SK-N-SH (cell line): ENCODE data around the gene NACAD. TPM values are rescaled to one million over a fixed set of nuclear protein-coding genes. Genes with fewer than 3 reads are reported as not detected.

Experiments used
- CTCF ChIA-PET: fragments of 300-600, 350-600 bp; formaldehyde crosslinking; extraction: SDS; loops from one replicate; lab custom pipeline; 2021; lab: Yijun Ruan, JAX
- POLR2A ChIA-PET: fragments of 350-600 bp; sonication (Branson Sonifier 250); formaldehyde crosslinking; extraction: SDS; loops from one replicate; lab custom pipeline; 2020; ENCODE audit warnings: antibody characterized with exemption, inconsistent platforms; lab: Yijun Ruan, JAX
- DNase-seq: peaks from one replicate; pipeline ENCODE4 v3.0.0; 2012
- H2AFZ ChIP-seq: fragments of 200-600 bp; sonication (generic); 2 replicates; pipeline ENCODE4 v1.8.1; 2016; ENCODE audit warnings: antibody characterized with exemption, mild to moderate bottlenecking, low read depth
- H3F3A ChIP-seq: fragments of 200-600 bp; sonication (generic); replicated peaks from 2 replicates; pipeline ENCODE3; 2016; ENCODE audit warnings: antibody characterized with exemption, mild to moderate bottlenecking; ENCODE audit not compliant: insufficient read depth
- H3K27ac ChIP-seq, 2 experiments: fragments of 200-500 bp in 1 of 2; fragments of 200-600 bp in 1 of 2; sonication (Bioruptor generic) in 1 of 2; sonication (generic), shearing (Covaris generic) in 1 of 2; 2 replicates each; pipeline versions ENCODE4 v1.5.1 to v1.6.1; 2014 to 2016; ENCODE audit warnings: low read depth in 2 of 2, inconsistent platforms in 1 of 2, low read length in 1 of 2, mild to moderate bottlenecking in 1 of 2, mixed read lengths in 1 of 2
- H3K27me3 ChIP-seq: fragments of 200-600 bp; sonication (generic), shearing (Covaris generic); 2 replicates; pipeline ENCODE4 v1.6.1; 2016; ENCODE audit warnings: mixed run types; ENCODE audit not compliant: insufficient read depth
- H3K36me3 ChIP-seq, 2 experiments: fragments of 200-500 bp in 1 of 2; fragments of 200-600 bp in 1 of 2; sonication (Bioruptor generic) in 1 of 2; sonication (generic) in 1 of 2; replicated peaks in 1 of 2; 2 replicates each; pipeline versions ENCODE3 to v1.5.1; 2014 to 2016; ENCODE audit warnings: low read length in 1 of 2, mild to moderate bottlenecking in 1 of 2; ENCODE audit not compliant: insufficient read depth in 2 of 2, control insufficient read depth in 1 of 2
- H3K4me1 ChIP-seq, 2 experiments: fragments of 200-500 bp in 1 of 2; fragments of 200-600 bp in 1 of 2; sonication (Bioruptor generic) in 1 of 2; sonication (generic), shearing (Covaris generic) in 1 of 2; 2 replicates each; pipeline versions ENCODE4 v1.5.1 to v1.6.1; 2014 to 2016; ENCODE audit warnings: low read depth in 1 of 2, low read length in 1 of 2, mixed run types in 1 of 2; ENCODE audit not compliant: insufficient read depth in 2 of 2, control insufficient read depth in 1 of 2
- H3K4me2 ChIP-seq: fragments of 200-600 bp; sonication (generic), shearing (Covaris generic); 2 replicates; pipeline ENCODE4 v1.6.1; 2017; ENCODE audit warnings: mixed run types
- H3K4me3 ChIP-seq, 2 experiments: fragments of 200-500 bp in 1 of 2; fragments of 200-600 bp in 1 of 2; sonication (Bioruptor generic) in 1 of 2; sonication (generic), shearing (Covaris generic) in 1 of 2; 2 replicates each; pipeline versions ENCODE4 v1.5.1 to v1.8.1; 2014 to 2016; ENCODE audit warnings: low read depth in 2 of 2, inconsistent platforms in 1 of 2, low read length in 1 of 2, mild to moderate bottlenecking in 1 of 2, mixed read lengths in 1 of 2, moderate library complexity in 1 of 2
- H3K79me2 ChIP-seq: fragments of 200-600 bp; sonication (generic); 2 replicates; pipeline ENCODE4 v1.8.1; 2017; ENCODE audit warnings: mild to moderate bottlenecking; ENCODE audit not compliant: insufficient read depth
- H3K9ac ChIP-seq: fragments of 200-600 bp; sonication (generic); 2 replicates; pipeline ENCODE4 v1.6.1; 2017; ENCODE audit warnings: mixed run types
- H3K9me2 ChIP-seq: fragments of 200-600 bp; sonication (generic); 2 replicates; pipeline ENCODE4 v1.6.1; 2017; ENCODE audit warnings: mixed run types
- H3K9me3 ChIP-seq: fragments of 200-600 bp; sonication (generic); 2 replicates; pipeline ENCODE4 v1.6.1; 2017; ENCODE audit warnings: mixed run types, mild to moderate bottlenecking, moderate library complexity
- H4K20me1 ChIP-seq: fragments of 200-600 bp; sonication (generic); 2 replicates; pipeline ENCODE4 v1.6.1; 2017; ENCODE audit warnings: mild to moderate bottlenecking, mixed run types; ENCODE audit not compliant: insufficient read depth
- FOSL2 ChIP-seq: IDR thresholded peaks from 2 replicates; pipeline ENCODE4 v1.4.0; 2012; ENCODE audit warnings: low read depth, mild to moderate bottlenecking, moderate library complexity, borderline replicate concordance
- POLR2AphosphoS5 ChIP-seq: IDR thresholded peaks from 2 replicates; pipeline ENCODE4 v1.6.1; 2012; ENCODE audit warnings: low read depth, low read length
- RCOR1 ChIP-seq: fragments of 150-350 bp; IDR thresholded peaks from 2 replicates; pipeline ENCODE4 v1.6.1; 2017; ENCODE audit warnings: antibody characterized with exemption, low read length
- RXRA ChIP-seq: IDR thresholded peaks from 2 replicates; pipeline ENCODE4 v1.4.0; 2012; ENCODE audit warnings: low read depth, mild to moderate bottlenecking, borderline replicate concordance
- TEAD4 ChIP-seq: IDR thresholded peaks from 2 replicates; pipeline ENCODE4 v1.4.0; 2012; ENCODE audit warnings: mild to moderate bottlenecking, borderline replicate concordance; ENCODE audit not compliant: insufficient read depth
- WGBS: methylation state at CpG from one replicate; pipeline ENCODE4 v1.1.6; 2017; ENCODE audit warnings: low lambda C conversion rate; 5-methylcytosine and 5-hydroxymethylcytosine counted together
- polyA plus RNA-seq, 3 experiments: library from polyadenylated mRNA; depleted of rRNA; stranded (reverse); fragments of >200 nt; gene quantifications; 2 replicates each; pipeline ENCODE4 v1.2.3, GENCODE V29; 2012
- TF ChIP-seq, protein P1 (sequence below): fragments of 200-600 bp; sonication (generic); IDR thresholded peaks from 2 replicates; pipeline ENCODE4 v1.6.1; 2017; ENCODE audit warnings: antibody characterized with exemption, mild to moderate bottlenecking, moderate library complexity
- TF ChIP-seq, protein P2 (sequence below): IDR thresholded peaks from 2 replicates; pipeline ENCODE4 v1.4.0; 2012; ENCODE audit warnings: low read depth, borderline replicate concordance
- TF ChIP-seq, protein P3 (sequence below): fragments of 150-350 bp; IDR thresholded peaks from 2 replicates; pipeline ENCODE4 v1.6.1; 2016; ENCODE audit warnings: mild to moderate bottlenecking, low read depth, low read length
- TF ChIP-seq, protein P4 (sequence below): fragments of 150-350 bp; IDR thresholded peaks from 2 replicates; pipeline ENCODE4 v1.6.1; 2017; ENCODE audit warnings: antibody characterized with exemption, low read length, low read depth, borderline replicate concordance

Gene NACAD
- polyA plus RNA-seq, 1 of the 3 experiments (the other 2 are of a cell fraction), result 2.8 TPM

DNA sequence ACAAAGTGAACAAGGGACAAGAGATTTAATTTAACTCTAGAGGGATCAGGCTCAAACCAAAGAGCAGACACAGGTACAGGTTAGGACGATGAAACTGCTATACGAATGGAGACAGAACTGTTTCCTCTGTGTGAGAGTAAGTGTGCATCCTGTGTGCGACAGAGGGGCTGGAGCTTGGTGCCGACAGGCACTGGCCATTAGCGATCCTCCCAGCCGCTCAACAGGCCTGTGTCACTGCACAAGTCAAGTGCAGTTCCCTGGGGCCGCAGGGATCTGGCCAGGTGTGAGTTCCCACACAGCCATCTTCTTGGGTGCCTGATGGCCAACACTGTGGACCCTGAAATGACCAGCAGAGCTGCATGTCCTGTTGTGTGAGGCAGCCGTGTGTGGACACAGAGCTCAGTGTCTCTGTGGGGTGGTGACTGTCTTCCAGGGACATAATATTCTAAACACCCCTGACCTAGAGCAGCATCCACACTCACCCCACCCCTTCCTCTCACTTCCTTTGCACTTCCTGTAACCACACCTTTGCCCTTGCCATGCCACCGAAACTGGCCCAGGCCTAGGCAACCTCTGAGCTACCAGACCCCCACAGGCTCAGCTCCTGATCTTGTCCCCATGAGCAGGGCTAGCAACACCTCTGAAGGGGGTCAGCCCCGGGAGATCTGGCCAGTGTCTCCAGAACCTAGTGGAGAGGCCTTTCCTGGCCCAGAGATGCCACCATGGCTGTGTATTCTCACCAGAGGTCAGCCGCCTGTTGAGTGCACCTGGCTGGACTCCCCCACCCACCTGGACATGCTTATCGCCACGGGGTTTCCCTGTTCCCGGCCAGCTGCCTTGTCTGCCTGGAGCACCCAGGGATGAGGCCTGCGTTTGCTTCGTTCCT is 34.4 kb upstream of the NACAD start (continued):
- TF ChIP-seq, protein P1, sequence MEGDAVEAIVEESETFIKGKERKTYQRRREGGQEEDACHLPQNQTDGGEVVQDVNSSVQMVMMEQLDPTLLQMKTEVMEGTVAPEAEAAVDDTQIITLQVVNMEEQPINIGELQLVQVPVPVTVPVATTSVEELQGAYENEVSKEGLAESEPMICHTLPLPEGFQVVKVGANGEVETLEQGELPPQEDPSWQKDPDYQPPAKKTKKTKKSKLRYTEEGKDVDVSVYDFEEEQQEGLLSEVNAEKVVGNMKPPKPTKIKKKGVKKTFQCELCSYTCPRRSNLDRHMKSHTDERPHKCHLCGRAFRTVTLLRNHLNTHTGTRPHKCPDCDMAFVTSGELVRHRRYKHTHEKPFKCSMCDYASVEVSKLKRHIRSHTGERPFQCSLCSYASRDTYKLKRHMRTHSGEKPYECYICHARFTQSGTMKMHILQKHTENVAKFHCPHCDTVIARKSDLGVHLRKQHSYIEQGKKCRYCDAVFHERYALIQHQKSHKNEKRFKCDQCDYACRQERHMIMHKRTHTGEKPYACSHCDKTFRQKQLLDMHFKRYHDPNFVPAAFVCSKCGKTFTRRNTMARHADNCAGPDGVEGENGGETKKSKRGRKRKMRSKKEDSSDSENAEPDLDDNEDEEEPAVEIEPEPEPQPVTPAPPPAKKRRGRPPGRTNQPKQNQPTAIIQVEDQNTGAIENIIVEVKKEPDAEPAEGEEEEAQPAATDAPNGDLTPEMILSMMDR, result no peak
- TF ChIP-seq POLR2AphosphoS5 (no peak), FOSL2 (no peak)
- TF ChIP-seq, protein P2, sequence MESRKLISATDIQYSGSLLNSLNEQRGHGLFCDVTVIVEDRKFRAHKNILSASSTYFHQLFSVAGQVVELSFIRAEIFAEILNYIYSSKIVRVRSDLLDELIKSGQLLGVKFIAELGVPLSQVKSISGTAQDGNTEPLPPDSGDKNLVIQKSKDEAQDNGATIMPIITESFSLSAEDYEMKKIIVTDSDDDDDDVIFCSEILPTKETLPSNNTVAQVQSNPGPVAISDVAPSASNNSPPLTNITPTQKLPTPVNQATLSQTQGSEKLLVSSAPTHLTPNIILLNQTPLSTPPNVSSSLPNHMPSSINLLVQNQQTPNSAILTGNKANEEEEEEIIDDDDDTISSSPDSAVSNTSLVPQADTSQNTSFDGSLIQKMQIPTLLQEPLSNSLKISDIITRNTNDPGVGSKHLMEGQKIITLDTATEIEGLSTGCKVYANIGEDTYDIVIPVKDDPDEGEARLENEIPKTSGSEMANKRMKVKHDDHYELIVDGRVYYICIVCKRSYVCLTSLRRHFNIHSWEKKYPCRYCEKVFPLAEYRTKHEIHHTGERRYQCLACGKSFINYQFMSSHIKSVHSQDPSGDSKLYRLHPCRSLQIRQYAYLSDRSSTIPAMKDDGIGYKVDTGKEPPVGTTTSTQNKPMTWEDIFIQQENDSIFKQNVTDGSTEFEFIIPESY, result no peak

DNA sequence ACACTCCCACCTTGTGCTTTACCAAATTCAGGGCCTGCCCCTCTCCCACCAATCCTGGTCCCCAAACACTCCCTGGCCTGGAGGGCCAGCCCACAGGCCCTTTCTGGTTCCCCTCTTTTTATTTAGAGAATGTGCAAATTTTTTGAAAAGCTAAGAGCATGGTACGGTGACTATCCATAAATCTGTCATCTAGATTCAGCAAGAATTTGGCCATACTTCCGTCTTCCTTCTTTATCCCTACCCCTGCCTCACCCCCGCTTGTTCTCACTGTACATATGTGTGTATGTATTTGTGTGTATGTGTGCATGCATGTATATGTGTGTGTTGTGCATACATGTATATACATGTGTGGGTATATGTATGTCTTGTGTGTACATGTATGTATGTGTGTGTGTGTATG is 30.8 kb upstream of the NACAD start:
- POLR2A ChIA-PET, result no interaction called here
- no peak for DNase-seq
- Histone ChIP-seq H3F3A (no peaks in the 10 kb centered on the region), H3K27ac (no peak overlapping the region), H4K20me1 (no peaks in the 10 kb centered on the region), H3K4me3 (no peak overlapping the region), H3K27me3 (peaks cover 18% of the 10 kb centered on the region; the same call in 1 of the 2 replicates), H3K9ac (no peak overlapping the region), H3K79me2 (no peaks in the 10 kb centered on the region), H3K9me3 (no peaks in the 10 kb centered on the region), H3K4me2 (no peak overlapping the region), H3K4me1 (peaks cover 0 to 2% of the 10 kb centered on the region in 2 experiments; a peak in 1 of 4 replicates), H2AFZ (no peak overlapping the region), H3K36me3 (no peaks in the 10 kb centered on the region), H3K9me2 (no peaks in the 10 kb centered on the region)
- TF ChIP-seq TEAD4 (no peak), RXRA (no peak), RCOR1 (no peak)
- TF ChIP-seq, protein P3, sequence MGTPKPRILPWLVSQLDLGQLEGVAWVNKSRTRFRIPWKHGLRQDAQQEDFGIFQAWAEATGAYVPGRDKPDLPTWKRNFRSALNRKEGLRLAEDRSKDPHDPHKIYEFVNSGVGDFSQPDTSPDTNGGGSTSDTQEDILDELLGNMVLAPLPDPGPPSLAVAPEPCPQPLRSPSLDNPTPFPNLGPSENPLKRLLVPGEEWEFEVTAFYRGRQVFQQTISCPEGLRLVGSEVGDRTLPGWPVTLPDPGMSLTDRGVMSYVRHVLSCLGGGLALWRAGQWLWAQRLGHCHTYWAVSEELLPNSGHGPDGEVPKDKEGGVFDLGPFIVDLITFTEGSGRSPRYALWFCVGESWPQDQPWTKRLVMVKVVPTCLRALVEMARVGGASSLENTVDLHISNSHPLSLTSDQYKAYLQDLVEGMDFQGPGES, result no peak
- TF ChIP-seq, protein P4, sequence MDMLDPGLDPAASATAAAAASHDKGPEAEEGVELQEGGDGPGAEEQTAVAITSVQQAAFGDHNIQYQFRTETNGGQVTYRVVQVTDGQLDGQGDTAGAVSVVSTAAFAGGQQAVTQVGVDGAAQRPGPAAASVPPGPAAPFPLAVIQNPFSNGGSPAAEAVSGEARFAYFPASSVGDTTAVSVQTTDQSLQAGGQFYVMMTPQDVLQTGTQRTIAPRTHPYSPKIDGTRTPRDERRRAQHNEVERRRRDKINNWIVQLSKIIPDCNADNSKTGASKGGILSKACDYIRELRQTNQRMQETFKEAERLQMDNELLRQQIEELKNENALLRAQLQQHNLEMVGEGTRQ, result no peak
- CTCF ChIA-PET, result interaction anchor here (1.3 to 14.6 kb wide), 2 partner anchors 8 to 16 kb away, joined by 4 to 149 read pairs; partner anchors contain the start of gene TBRG4
- 89% methylated on average over 3 of the region's 3 CpGs for WGBS
